Measurements from ENCODE around the gene SELL.
A peak's percentile ranks its signal among the peaks of the same experiment; 100 is the strongest.

The SELL gene

DNA sequence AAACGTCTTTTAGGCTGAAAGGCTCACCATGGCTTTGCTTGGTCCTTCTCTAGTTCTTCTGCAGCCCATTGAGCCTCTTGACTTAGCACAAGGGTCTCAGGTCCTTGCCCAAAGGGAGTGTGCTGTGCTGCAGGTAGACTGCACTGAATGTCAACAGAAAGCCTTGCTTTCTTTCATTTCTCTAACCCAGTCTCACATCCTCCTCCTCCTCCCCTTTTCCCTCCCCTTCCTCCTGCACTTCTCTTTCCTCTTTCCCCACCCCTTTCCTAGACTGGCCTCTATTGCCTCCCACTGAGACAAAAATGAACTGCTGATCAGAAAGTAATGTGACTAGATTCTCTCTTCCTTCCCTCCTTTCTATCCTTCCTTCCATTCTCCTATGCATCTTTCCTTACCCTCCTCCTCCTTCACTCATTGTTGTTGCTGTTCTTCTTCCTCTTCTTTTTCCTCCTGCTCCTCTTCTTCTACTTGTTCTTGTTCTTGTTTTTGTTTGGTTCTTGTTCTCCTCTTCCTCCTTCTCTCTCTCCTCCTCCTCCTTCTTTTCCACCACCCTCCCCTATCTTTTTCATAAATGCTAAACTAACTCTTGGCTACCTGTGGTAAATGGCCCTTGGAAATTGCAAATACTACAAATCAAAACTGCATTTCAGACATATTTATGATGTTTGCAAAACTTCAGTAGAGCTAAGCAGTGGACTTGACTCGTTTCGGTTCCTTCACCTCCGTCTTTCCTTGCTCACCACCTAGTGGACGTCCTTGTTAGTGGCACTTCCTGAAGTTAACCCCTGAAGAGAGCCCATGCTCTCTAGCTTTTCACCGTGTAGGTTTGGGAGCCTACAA is at the start of gene SELL:
SELL (minus strand) TSS at position 152 of the 840 bp plus-strand sequence; CDS start at position 30, 122 bp downstream.
- H3K4me2 ChIP-seq (ENCODE audit: low read length) = peak within 1 kb of the TSS; percentile 66
- no peak within 1 kb of the TSS; the same call in 1 of the 2 replicates for H3K9ac ChIP-seq (ENCODE audit: low read length)
- H3K4me3 ChIP-seq (ENCODE audit: low read depth, low read length, poor library complexity, severe bottlenecking) = peak within 1 kb of the TSS; percentile 50
- H3K9me2 ChIP-seq (ENCODE audit: low read depth, low read length) = no peaks in the 10 kb centered on the region
- H2AFZ ChIP-seq (ENCODE audit: low read length) = peak within 1 kb of the TSS; percentile 61
- no peaks in the 10 kb centered on the region for H3F3A ChIP-seq (ENCODE audit: insufficient read depth, low read length)
- H4K20me1 ChIP-seq (ENCODE audit: insufficient read depth, low read length) = no peaks in the 10 kb centered on the region
- H3K9me3 ChIP-seq (ENCODE audit: low read length) = no peaks in the 10 kb centered on the region
- H3K27ac ChIP-seq (ENCODE audit: low read depth, low read length, poor library complexity, severe bottlenecking) = peak within 1 kb of the TSS; percentile 23
- no peaks in the 10 kb centered on the region for H3K79me2 ChIP-seq (ENCODE audit: insufficient read depth, low read length)
- no peaks in the 10 kb centered on the region for H3K27me3 ChIP-seq (ENCODE audit: insufficient read depth, low read length)
- H3K36me3 ChIP-seq (ENCODE audit: insufficient read depth, low read length) = no peaks in the 10 kb centered on the region
- peaks cover 35% of the 10 kb centered on the region for H3K4me1 ChIP-seq (ENCODE audit: insufficient read depth, low read length, severe bottlenecking)
- TF ChIP-seq, protein P1, sequence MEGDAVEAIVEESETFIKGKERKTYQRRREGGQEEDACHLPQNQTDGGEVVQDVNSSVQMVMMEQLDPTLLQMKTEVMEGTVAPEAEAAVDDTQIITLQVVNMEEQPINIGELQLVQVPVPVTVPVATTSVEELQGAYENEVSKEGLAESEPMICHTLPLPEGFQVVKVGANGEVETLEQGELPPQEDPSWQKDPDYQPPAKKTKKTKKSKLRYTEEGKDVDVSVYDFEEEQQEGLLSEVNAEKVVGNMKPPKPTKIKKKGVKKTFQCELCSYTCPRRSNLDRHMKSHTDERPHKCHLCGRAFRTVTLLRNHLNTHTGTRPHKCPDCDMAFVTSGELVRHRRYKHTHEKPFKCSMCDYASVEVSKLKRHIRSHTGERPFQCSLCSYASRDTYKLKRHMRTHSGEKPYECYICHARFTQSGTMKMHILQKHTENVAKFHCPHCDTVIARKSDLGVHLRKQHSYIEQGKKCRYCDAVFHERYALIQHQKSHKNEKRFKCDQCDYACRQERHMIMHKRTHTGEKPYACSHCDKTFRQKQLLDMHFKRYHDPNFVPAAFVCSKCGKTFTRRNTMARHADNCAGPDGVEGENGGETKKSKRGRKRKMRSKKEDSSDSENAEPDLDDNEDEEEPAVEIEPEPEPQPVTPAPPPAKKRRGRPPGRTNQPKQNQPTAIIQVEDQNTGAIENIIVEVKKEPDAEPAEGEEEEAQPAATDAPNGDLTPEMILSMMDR (IDR thresholded peaks at IDR 0.05; ENCODE audit: low read length) = peak; percentile 87
- no peak for TF ChIP-seq EZH2 (IDR thresholded peaks at IDR 0.05; ENCODE audit: borderline replicate concordance, low read length)

- H3K27ac ChIP-seq (ENCODE audit: low read depth, low read length, poor library complexity, severe bottlenecking) = no peak overlapping the region
- H3K4me3 ChIP-seq (ENCODE audit: low read depth, low read length, poor library complexity, severe bottlenecking) = no peak overlapping the region
- H2AFZ ChIP-seq (ENCODE audit: low read length) = no peak overlapping the region
- no peak overlapping the region for H3K4me2 ChIP-seq (ENCODE audit: low read length)
- TF ChIP-seq EZH2 (IDR thresholded peaks at IDR 0.05; ENCODE audit: borderline replicate concordance, low read length) = no peak
- TF ChIP-seq, protein P1 (IDR thresholded peaks at IDR 0.05; ENCODE audit: low read length) = no peak
- no peaks in the 10 kb centered on the region for H3K9me2 ChIP-seq (ENCODE audit: low read depth, low read length)
- no peaks in the 10 kb centered on the region for H3F3A ChIP-seq (ENCODE audit: insufficient read depth, low read length)
- no peaks in the 10 kb centered on the region for H3K36me3 ChIP-seq (ENCODE audit: insufficient read depth, low read length)
- no peaks in the 10 kb centered on the region for H3K9me3 ChIP-seq (ENCODE audit: low read length)
- H3K27me3 ChIP-seq (ENCODE audit: insufficient read depth, low read length) = no peaks in the 10 kb centered on the region
- H3K9ac ChIP-seq (ENCODE audit: low read length) = no peak overlapping the region
- H3K4me1 ChIP-seq (ENCODE audit: insufficient read depth, low read length, severe bottlenecking) = no peaks in the 10 kb centered on the region
- H3K79me2 ChIP-seq (ENCODE audit: insufficient read depth, low read length) = no peaks in the 10 kb centered on the region
- no peaks in the 10 kb centered on the region for H4K20me1 ChIP-seq (ENCODE audit: insufficient read depth, low read length)
Measured at GRCh38 chr1:169759038-169759437, 47.6 kb upstream of the SELL start.

GRCh38 chr1:169753549-169753948 is 42.1 kb upstream of the SELL start:
- Histone ChIP-seq H3K9me3 (ENCODE audit: low read length) (no peaks in the 10 kb centered on the region), H3K4me2 (ENCODE audit: low read length) (no peak overlapping the region), H3K27ac (ENCODE audit: low read depth, low read length, poor library complexity, severe bottlenecking) (no peak overlapping the region), H3F3A (ENCODE audit: insufficient read depth, low read length) (no peaks in the 10 kb centered on the region), H3K27me3 (ENCODE audit: insufficient read depth, low read length) (no peaks in the 10 kb centered on the region), H3K9ac (ENCODE audit: low read length) (no peak overlapping the region), H3K4me1 (ENCODE audit: insufficient read depth, low read length, severe bottlenecking) (no peaks in the 10 kb centered on the region), H3K79me2 (ENCODE audit: insufficient read depth, low read length) (no peaks in the 10 kb centered on the region), H3K36me3 (ENCODE audit: insufficient read depth, low read length) (no peaks in the 10 kb centered on the region), H3K4me3 (ENCODE audit: low read depth, low read length, poor library complexity, severe bottlenecking) (no peak overlapping the region), H4K20me1 (ENCODE audit: insufficient read depth, low read length) (no peaks in the 10 kb centered on the region), H2AFZ (ENCODE audit: low read length) (no peak overlapping the region), H3K9me2 (ENCODE audit: low read depth, low read length) (no peaks in the 10 kb centered on the region)
- no peak for TF ChIP-seq EZH2 (IDR thresholded peaks at IDR 0.05; ENCODE audit: borderline replicate concordance, low read length)
- TF ChIP-seq, protein P1 (IDR thresholded peaks at IDR 0.05; ENCODE audit: low read length) = no peak
